ENCODE data around the gene UBE2H.

DNA sequence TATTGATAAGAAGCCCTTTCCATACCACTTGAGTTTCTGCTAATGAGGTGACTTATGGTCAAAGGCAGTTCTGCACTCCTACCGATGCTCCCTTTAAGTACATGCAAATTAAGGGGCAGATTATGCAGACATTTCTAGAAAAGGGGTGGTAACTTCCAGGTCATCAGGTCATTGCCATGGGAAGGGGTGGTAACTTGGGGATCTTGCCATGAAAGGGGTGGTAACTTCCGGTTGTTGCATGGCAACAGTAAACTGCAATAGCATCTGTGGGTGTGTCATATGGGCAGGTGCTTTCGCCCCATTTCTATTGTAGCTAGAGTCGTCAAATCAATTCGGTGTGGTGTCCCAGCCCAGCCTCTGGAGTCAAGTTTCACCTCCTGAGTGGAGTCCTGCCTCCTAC is 150.9 kb downstream of the UBE2H start:
- TF ChIP-seq, protein P1, sequence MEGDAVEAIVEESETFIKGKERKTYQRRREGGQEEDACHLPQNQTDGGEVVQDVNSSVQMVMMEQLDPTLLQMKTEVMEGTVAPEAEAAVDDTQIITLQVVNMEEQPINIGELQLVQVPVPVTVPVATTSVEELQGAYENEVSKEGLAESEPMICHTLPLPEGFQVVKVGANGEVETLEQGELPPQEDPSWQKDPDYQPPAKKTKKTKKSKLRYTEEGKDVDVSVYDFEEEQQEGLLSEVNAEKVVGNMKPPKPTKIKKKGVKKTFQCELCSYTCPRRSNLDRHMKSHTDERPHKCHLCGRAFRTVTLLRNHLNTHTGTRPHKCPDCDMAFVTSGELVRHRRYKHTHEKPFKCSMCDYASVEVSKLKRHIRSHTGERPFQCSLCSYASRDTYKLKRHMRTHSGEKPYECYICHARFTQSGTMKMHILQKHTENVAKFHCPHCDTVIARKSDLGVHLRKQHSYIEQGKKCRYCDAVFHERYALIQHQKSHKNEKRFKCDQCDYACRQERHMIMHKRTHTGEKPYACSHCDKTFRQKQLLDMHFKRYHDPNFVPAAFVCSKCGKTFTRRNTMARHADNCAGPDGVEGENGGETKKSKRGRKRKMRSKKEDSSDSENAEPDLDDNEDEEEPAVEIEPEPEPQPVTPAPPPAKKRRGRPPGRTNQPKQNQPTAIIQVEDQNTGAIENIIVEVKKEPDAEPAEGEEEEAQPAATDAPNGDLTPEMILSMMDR (IDR thresholded peaks at IDR 0.05): no peak
- TF ChIP-seq EZH2 (IDR thresholded peaks at IDR 0.05): no peak

All from neural progenitor cell (in vitro differentiated cells).